GM12892 (cell line): ENCODE results near the gene FILIP1.

Source experiments
- POLR2A ChIP-seq: IDR thresholded peaks from 2 replicates; pipeline ENCODE4 v1.6.1; 2011; ENCODE audit warnings: low read depth, low read length, control low read depth
- POLR2AphosphoS5 ChIP-seq: IDR thresholded peaks from 2 replicates; pipeline ENCODE4 v1.6.1; 2011; ENCODE audit warnings: low read depth, low read length, control low read depth
- TAF1 ChIP-seq: IDR thresholded peaks from 2 replicates; pipeline ENCODE4 v1.6.1; 2011; ENCODE audit warnings: low read depth, mild to moderate bottlenecking, control low read depth, low read length, borderline replicate concordance

GRCh38 chr6:75480425-75480824 lies 13.2 kb downstream of the FILIP1 start:
- TF ChIP-seq TAF1: no peak
- TF ChIP-seq POLR2AphosphoS5: no peak
- TF ChIP-seq POLR2A: no peak
